ENCODE results near the gene ARID1B. TPM values are rescaled to one million over a fixed set of nuclear protein-coding genes. Genes with fewer than 3 reads are reported as not detected.
A peak's percentile ranks its signal among the peaks of the same experiment; 100 is the strongest.

Gene ARID1B
- polyA plus RNA-seq, 1 experiment: 19.2 TPM

GRCh38 chr6:157150076-157150475 lies 372.9 kb downstream of the ARID1B start:
- H3K9me3 ChIP-seq (ENCODE audit: control insufficient read depth, insufficient read depth, low read length): no peaks in the 10 kb centered on the region; the same call in 1 of the 2 replicates
- H3K27me3 ChIP-seq (ENCODE audit: control insufficient read depth, insufficient read depth, low read length): no peaks in the 10 kb centered on the region
- CTCF ChIA-PET: interaction anchor here (0.8 to 1.0 kb wide), 2 partner anchors 104 to 115 kb away, joined by 3 to 5 read pairs; no protein-coding TSS in a partner anchor
- peak; percentile 80 for DNase-seq (ENCODE audit: low read depth, low spot score)
- no peak overlapping the region for H3K4me3 ChIP-seq (ENCODE audit: low read depth, low read length)
- POLR2A ChIA-PET: interaction anchor here (0.8 kb wide), 1 partner anchor 202 kb away, joined by 4 read pairs; no protein-coding TSS in a partner anchor
- no peak for TF ChIP-seq CTCF (IDR thresholded peaks at IDR 0.05; ENCODE audit: low read depth, low read length)
- H3K27ac ChIP-seq (ENCODE audit: low read depth, low read length): peak overlapping the region; percentile 77

- no peak for TF ChIP-seq CTCF (IDR thresholded peaks at IDR 0.05; ENCODE audit: low read depth, low read length)
- no peaks in the 10 kb centered on the region for H3K27me3 ChIP-seq (ENCODE audit: control insufficient read depth, insufficient read depth, low read length)
- H3K27ac ChIP-seq (ENCODE audit: low read depth, low read length): peak overlapping the region; percentile 77
- ChIA-PET POLR2A (interaction anchor here (0.8 kb wide), 1 partner anchor 203 kb away, joined by 4 read pairs; no protein-coding TSS in a partner anchor), CTCF (interaction anchor here (0.7 kb wide), 1 partner anchor 105 kb away, joined by 3 read pairs; no protein-coding TSS in a partner anchor)
- no peak for DNase-seq (ENCODE audit: low read depth, low spot score)
- no peak overlapping the region for H3K4me3 ChIP-seq (ENCODE audit: low read depth, low read length)
- H3K9me3 ChIP-seq (ENCODE audit: control insufficient read depth, insufficient read depth, low read length): no peaks in the 10 kb centered on the region; the same call in 1 of the 2 replicates
Measured at GRCh38 chr6:157151029-157151428, 373.9 kb downstream of the ARID1B start.

- Histone ChIP-seq H3K4me3 (ENCODE audit: low read depth, low read length) (no peak overlapping the region), H3K9me3 (ENCODE audit: control insufficient read depth, insufficient read depth, low read length) (no peaks in the 10 kb centered on the region; the same call in 1 of the 2 replicates), H3K27ac (ENCODE audit: low read depth, low read length) (no peak overlapping the region), H3K27me3 (ENCODE audit: control insufficient read depth, insufficient read depth, low read length) (no peaks in the 10 kb centered on the region)
- TF ChIP-seq CTCF (IDR thresholded peaks at IDR 0.05; ENCODE audit: low read depth, low read length): no peak
- CTCF ChIA-PET: no interaction called here
- no peak for DNase-seq (ENCODE audit: low read depth, low spot score)
- POLR2A ChIA-PET: no interaction called here
Measured at GRCh38 chr6:157151989-157152388, 374.8 kb downstream of the ARID1B start.

GRCh38 chr6:157152556-157152955 lies 375.4 kb downstream of the ARID1B start:
- ChIA-PET CTCF (interaction anchor here (0.9 to 1.6 kb wide), 2 partner anchors 107 to 118 kb away, joined by 3 read pairs; no protein-coding TSS in a partner anchor), POLR2A (interaction anchor here (1.4 kb wide), 1 partner anchor 9 kb away, joined by 4 read pairs; no protein-coding TSS in a partner anchor)
- H3K27ac ChIP-seq (ENCODE audit: low read depth, low read length): no peak overlapping the region
- no peaks in the 10 kb centered on the region; the same call in 1 of the 2 replicates for H3K9me3 ChIP-seq (ENCODE audit: control insufficient read depth, insufficient read depth, low read length)
- DNase-seq (ENCODE audit: low read depth, low spot score): no peak
- no peaks in the 10 kb centered on the region for H3K27me3 ChIP-seq (ENCODE audit: control insufficient read depth, insufficient read depth, low read length)
- TF ChIP-seq CTCF (IDR thresholded peaks at IDR 0.05; ENCODE audit: low read depth, low read length): no peak
- no peak overlapping the region for H3K4me3 ChIP-seq (ENCODE audit: low read depth, low read length)

GRCh38 chr6:157155804-157156203 lies 378.6 kb downstream of the ARID1B start:
- DNase-seq (ENCODE audit: low read depth, low spot score): no peak
- H3K4me3 ChIP-seq (ENCODE audit: low read depth, low read length): no peak overlapping the region
- ChIA-PET CTCF (interaction anchor here (0.8 to 2.0 kb wide), 2 partner anchors 110 to 121 kb away, joined by 3 to 5 read pairs; no protein-coding TSS in a partner anchor), POLR2A (interaction anchor here (1.2 kb wide), 1 partner anchor 12 kb away, joined by 4 read pairs; no protein-coding TSS in a partner anchor)
- no peak overlapping the region for H3K27ac ChIP-seq (ENCODE audit: low read depth, low read length)
- H3K27me3 ChIP-seq (ENCODE audit: control insufficient read depth, insufficient read depth, low read length): no peaks in the 10 kb centered on the region
- H3K9me3 ChIP-seq (ENCODE audit: control insufficient read depth, insufficient read depth, low read length): no peaks in the 10 kb centered on the region; the same call in 1 of the 2 replicates
- no peak for TF ChIP-seq CTCF (IDR thresholded peaks at IDR 0.05; ENCODE audit: low read depth, low read length)

Data from AG04450 (cell line).